Measurements from ENCODE around the gene ZBTB20.

GRCh38 chr3:114496466-114496865, 650.6 kb downstream of the ZBTB20 start:
- no peak for TF ChIP-seq CTCF (IDR thresholded peaks at IDR 0.05)
- no peak for TF ChIP-seq EP300 (IDR thresholded peaks at IDR 0.05)
